Measurements from ENCODE around the gene WFDC10A. TPM values are rescaled to one million over a fixed set of nuclear protein-coding genes. Genes with fewer than 3 reads are reported as not detected.
"Not testable (repeated sequence)": the region's sequence is repeated elsewhere in the genome, so short reads cannot be mapped to it uniquely, and the experiment has no call there.

WFDC10A gene
- total RNA-seq, 1 donor from 2014 or later, result not detected

DNA sequence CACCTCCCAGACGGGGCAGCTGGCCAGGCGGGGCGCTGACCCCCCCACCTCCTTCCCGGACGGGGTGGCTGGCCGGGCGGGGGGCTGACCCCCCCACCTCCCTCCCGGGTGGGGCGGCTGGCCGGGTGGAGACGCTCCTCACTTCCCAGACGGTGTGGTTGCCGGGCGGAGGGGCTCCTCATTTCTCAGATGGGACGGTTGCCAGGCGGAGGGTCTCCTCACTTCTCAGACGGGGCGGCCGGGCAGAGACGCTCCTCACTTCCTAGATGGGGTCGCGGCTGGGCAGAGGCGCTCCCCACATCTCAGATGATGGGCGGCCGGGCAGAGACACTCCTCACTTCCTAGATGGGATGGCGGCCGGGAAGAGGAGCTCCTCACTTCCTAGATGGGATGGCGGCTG, 16.3 kb downstream of the WFDC10A start:
- intact Hi-C loops (cut with micrococcal nuclease); ATAC-seq; DNase-seq: not testable (repeated sequence)

GRCh38 chr20:45646875-45647274, 17.3 kb downstream of the WFDC10A start:
- DNase-seq (no peak), ATAC-seq (no peak)
- intact Hi-C loops (cut with micrococcal nuclease), result no loop called here

GRCh38 chr20:45647441-45648050, 18.0 kb downstream of the WFDC10A start:
- no peak for ATAC-seq
- intact Hi-C loops (cut with micrococcal nuclease), result no loop called here
- no peak for DNase-seq

DNA sequence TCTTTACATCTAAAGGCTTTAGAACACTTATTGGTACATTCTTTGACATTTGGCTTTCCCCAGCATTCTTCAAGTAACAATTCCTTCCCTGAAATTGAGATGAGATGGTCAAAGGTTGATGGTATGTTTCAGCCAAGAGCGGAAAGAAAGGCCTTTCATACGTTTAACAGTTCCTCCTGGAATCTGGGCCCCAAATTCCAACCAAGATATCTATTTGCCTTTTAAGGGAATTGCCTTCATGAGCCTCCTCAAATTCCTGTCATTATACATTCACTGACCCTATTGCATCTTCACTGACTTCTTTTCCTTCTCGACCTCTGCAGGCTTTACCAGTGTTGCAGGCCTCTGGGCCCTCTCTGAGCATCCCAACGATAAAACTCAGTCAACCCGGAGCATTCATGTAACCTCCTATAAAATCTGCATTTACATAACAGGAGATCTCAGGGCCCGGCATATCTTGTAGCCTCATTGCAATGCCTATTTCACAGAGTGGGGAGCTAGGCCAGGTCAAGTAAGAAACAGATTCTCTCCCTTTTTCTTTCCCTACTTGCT, 19.8 kb downstream of the WFDC10A start:
- no peak for ATAC-seq

GRCh38 chr20:45651726-45652125, 22.2 kb downstream of the WFDC10A start:
- DNase-seq; ATAC-seq; intact Hi-C loops (cut with micrococcal nuclease): not testable (repeated sequence)

More for the DNA sequence above, 19.8 kb downstream of the WFDC10A start:
- intact Hi-C loops (cut with micrococcal nuclease), result no loop called here
- no peak for DNase-seq

GRCh38 chr20:45657038-45657437, 27.5 kb downstream of the WFDC10A start:
- intact Hi-C loops (cut with micrococcal nuclease); DNase-seq; ATAC-seq: not testable (repeated sequence)

- no peak for ATAC-seq
- intact Hi-C loops (cut with micrococcal nuclease), result no loop called here
- no peak for DNase-seq
These were observed 40.6 kb downstream of the WFDC10A start, which contains the start of gene WFDC11 for GRCh38 chr20:45670139-45670538. Gene WFDC11 (minus strand): TSS chr20:45670239. CDS start chr20:45650600, 19,639 bp downstream.

- no peak for ATAC-seq
- DNase-seq, result no peak
- intact Hi-C loops (cut with micrococcal nuclease), result no loop called here
These were observed 43.2 kb downstream of the WFDC10A start for GRCh38 chr20:45672765-45673164.

DNA sequence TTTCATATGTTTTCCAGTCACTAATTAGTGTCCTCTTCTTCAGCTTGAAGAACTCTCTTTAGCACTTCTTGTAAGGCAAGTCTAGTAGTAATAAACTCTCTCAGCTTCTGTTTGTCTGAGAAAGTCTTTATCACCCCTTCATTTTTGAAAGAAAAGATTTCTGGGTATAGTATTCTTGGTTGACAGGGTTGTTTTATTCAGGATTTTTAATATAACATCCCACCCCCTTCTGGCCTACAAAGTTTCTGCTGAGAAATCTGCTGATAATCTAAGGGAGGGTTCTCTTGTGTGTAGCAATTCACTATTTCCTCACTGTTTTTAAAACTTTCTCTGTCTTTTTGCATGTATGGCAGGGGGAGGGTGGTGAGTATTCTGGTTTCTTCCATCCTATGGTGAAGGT, 50.1 kb downstream of the WFDC10A start:
- DNase-seq (no peak), ATAC-seq (no peak)
- intact Hi-C loops (cut with micrococcal nuclease), result no loop called here

Other genes with a start within 250 kb of the WFDC10A start
- gene DBNDD2, start 221.4 kb upstream of the WFDC10A start, total RNA-seq, result 339 TPM
- gene PIGT, start 213.6 kb upstream of the WFDC10A start, total RNA-seq, result 115 TPM
- 1.4 TPM for gene WFDC2, start 160.0 kb upstream of the WFDC10A start, total RNA-seq
- not detected for gene SPINT3, start 114.1 kb upstream of the WFDC10A start, total RNA-seq
- gene WFDC6, start 90.3 kb upstream of the WFDC10A start, total RNA-seq, result not detected
- not detected for gene EPPIN, start 82.3 kb upstream of the WFDC10A start, total RNA-seq
- gene WFDC8, start 50.5 kb upstream of the WFDC10A start, total RNA-seq, result not detected
- gene WFDC9, start 1.5 kb downstream of the WFDC10A start, total RNA-seq, result not detected
- not detected for gene WFDC11, start 40.5 kb downstream of the WFDC10A start, total RNA-seq
- gene WFDC13, start 72.3 kb downstream of the WFDC10A start, total RNA-seq, result not detected
- gene WFDC10B, start 75.3 kb downstream of the WFDC10A start, total RNA-seq, result not detected
- not detected for gene SPINT4, start 92.6 kb downstream of the WFDC10A start, total RNA-seq
- gene WFDC3, start 162.1 kb downstream of the WFDC10A start, total RNA-seq, result not detected
- gene DNTTIP1, start 162.2 kb downstream of the WFDC10A start, total RNA-seq, result 16.2 TPM
- 1.0 TPM for gene UBE2C, start 182.9 kb downstream of the WFDC10A start, total RNA-seq
- gene TNNC2, start 197.6 kb downstream of the WFDC10A start, total RNA-seq, result not detected
- gene SNX21, start 204.1 kb downstream of the WFDC10A start, total RNA-seq, result 21.3 TPM
- gene ACOT8, start 227.7 kb downstream of the WFDC10A start, total RNA-seq, result 31.9 TPM
- 1.9 TPM for gene ZSWIM3, start 227.9 kb downstream of the WFDC10A start, total RNA-seq

All from left ventricle myocardium superior (tissue), 1 donor.